H9 (cell line): ENCODE results near the gene GALR2. TPM values are rescaled to one million over a fixed set of nuclear protein-coding genes. Genes with fewer than 3 reads are reported as not detected.

Experiments used
- DNase-seq: peaks from one replicate; pipeline ENCODE4 v3.0.0-alpha.2; 2017
- H2AFZ ChIP-seq: one replicate; pipeline ENCODE4 v1.6.1; 2013; ENCODE audit warnings: mild to moderate bottlenecking, low read length, control low read depth, moderate library complexity
- H2AK5ac ChIP-seq: 2 replicates; pipeline ENCODE4 v1.6.1; 2013; ENCODE audit warnings: low read length, control low read depth, mixed read lengths; ENCODE audit not compliant: insufficient read length
- H2BK120ac ChIP-seq: one replicate; pipeline ENCODE4 v1.6.1; 2013; ENCODE audit warnings: low read depth, mild to moderate bottlenecking, low read length, control low read depth, inconsistent platforms; ENCODE audit not compliant: poor library complexity, severe bottlenecking
- H2BK12ac ChIP-seq: 2 replicates; pipeline ENCODE4 v1.6.1; 2013; ENCODE audit warnings: low read length, control low read depth, mixed read lengths, low read depth; ENCODE audit not compliant: insufficient read length
- H2BK15ac ChIP-seq: 2 replicates; pipeline ENCODE4 v1.6.1; 2013; ENCODE audit warnings: low read depth, low read length, control low read depth
- H2BK20ac ChIP-seq: one replicate; pipeline ENCODE4 v1.6.1; 2013; ENCODE audit warnings: low read depth, mild to moderate bottlenecking, low read length, control low read depth, inconsistent platforms; ENCODE audit not compliant: poor library complexity, severe bottlenecking
- H2BK5ac ChIP-seq: 2 replicates; pipeline ENCODE4 v1.6.1; 2013; ENCODE audit warnings: low read length, control low read depth, mixed read lengths; ENCODE audit not compliant: insufficient read length
- H3K14ac ChIP-seq: 2 replicates; pipeline ENCODE4 v1.6.1; 2013; ENCODE audit warnings: low read length, control low read depth; ENCODE audit not compliant: insufficient read depth
- H3K18ac ChIP-seq: 2 replicates; pipeline ENCODE4 v1.6.1; 2013; ENCODE audit warnings: low read depth, mild to moderate bottlenecking, mixed read lengths, low read length, control low read depth; ENCODE audit not compliant: insufficient read length
- H3K23ac ChIP-seq: 2 replicates; pipeline ENCODE4 v1.6.1; 2013; ENCODE audit warnings: low read length, control low read depth, mixed read lengths, low read depth; ENCODE audit not compliant: insufficient read length
- H3K23me2 ChIP-seq: 2 replicates; pipeline ENCODE4 v1.6.1; 2013; ENCODE audit warnings: low read depth, mild to moderate bottlenecking, mixed read lengths, low read length, control low read depth; ENCODE audit not compliant: insufficient read length, poor library complexity, severe bottlenecking
- H3K27ac ChIP-seq: 2 replicates; pipeline ENCODE4 v1.5.1; 2013; ENCODE audit warnings: low read length, control low read depth, mixed read lengths, low read depth; ENCODE audit not compliant: insufficient read length
- H3K27me3 ChIP-seq: 2 replicates; pipeline ENCODE4 v1.6.1; 2013; ENCODE audit warnings: low read length, control low read depth, inconsistent platforms; ENCODE audit not compliant: insufficient read depth
- H3K4ac ChIP-seq: 2 replicates; pipeline ENCODE4 v1.6.1; 2013; ENCODE audit warnings: low read depth, mild to moderate bottlenecking, control low read depth, inconsistent platforms, low read length, moderate library complexity
- H3K4me1 ChIP-seq: 2 replicates; pipeline ENCODE4 v1.6.1; 2013; ENCODE audit warnings: low read length, control low read depth, inconsistent platforms; ENCODE audit not compliant: insufficient read depth
- H3K4me2 ChIP-seq: 2 replicates; pipeline ENCODE4 v1.6.1; 2013; ENCODE audit warnings: low read length, control low read depth, mixed read lengths; ENCODE audit not compliant: insufficient read length, insufficient read depth
- H3K56ac ChIP-seq: 2 replicates; pipeline ENCODE4 v1.6.1; 2013; ENCODE audit warnings: low read depth, mild to moderate bottlenecking, mixed read lengths, low read length, control low read depth; ENCODE audit not compliant: insufficient read length
- H3K79me1 ChIP-seq: 2 replicates; pipeline ENCODE4 v1.6.1; 2013; ENCODE audit warnings: low read depth, mild to moderate bottlenecking, moderate library complexity, low read length, control low read depth, inconsistent platforms; ENCODE audit not compliant: insufficient read depth, poor library complexity, severe bottlenecking
- H3K79me2 ChIP-seq: 2 replicates; pipeline ENCODE4 v1.6.1; 2013; ENCODE audit warnings: low read length, control low read depth, inconsistent platforms; ENCODE audit not compliant: insufficient read depth
- H3K9ac ChIP-seq: 2 replicates; pipeline ENCODE4 v1.6.1; 2013; ENCODE audit warnings: low read length, control low read depth, mixed read lengths; ENCODE audit not compliant: insufficient read length; ENCODE audit errors: extremely low read depth
- H3K9me3 ChIP-seq: one replicate; pipeline ENCODE4 v1.6.1; 2013; ENCODE audit warnings: low read depth, low read length, inconsistent platforms; ENCODE audit not compliant: control insufficient read depth
- H3T11ph ChIP-seq: one replicate; pipeline ENCODE4 v1.6.1; 2013; ENCODE audit warnings: mild to moderate bottlenecking, low read length, control low read depth, inconsistent platforms
- H4K20me1 ChIP-seq: one replicate; pipeline ENCODE4 v1.6.1; 2013; ENCODE audit not compliant: control insufficient read depth, insufficient read length, insufficient read depth
- H4K5ac ChIP-seq: 2 replicates; pipeline ENCODE4 v1.6.1; 2013; ENCODE audit warnings: low read depth, mild to moderate bottlenecking, mixed read lengths, low read length, control low read depth; ENCODE audit not compliant: insufficient read length
- H4K8ac ChIP-seq: replicated peaks from 2 replicates; pipeline ENCODE4 v1.6.1; 2013; ENCODE audit warnings: low read length, control low read depth, mixed read lengths, low read depth; ENCODE audit not compliant: insufficient read length
- H4K91ac ChIP-seq: 2 replicates; pipeline ENCODE4 v1.6.1; 2013; ENCODE audit warnings: low read depth, mild to moderate bottlenecking, moderate library complexity, mixed read lengths, low read length, control low read depth; ENCODE audit not compliant: insufficient read length
- H3K27ac Mint-ChIP-seq, 3 experiments: 2 replicates in 2 of 3; 3 replicates in 1 of 3; pipeline ENCODE4 v1.8.0; 2020 to 2021; ENCODE audit warnings: mixed read lengths in 3 of 3, mild to moderate bottlenecking in 1 of 3, moderate library complexity in 1 of 3
- H3K27me3 Mint-ChIP-seq: 2 replicates; pipeline ENCODE4 v1.8.0; 2021; ENCODE audit warnings: low read depth, mild to moderate bottlenecking, moderate library complexity, mixed read lengths
- H3K36me3 Mint-ChIP-seq, 3 experiments: 2 replicates in 2 of 3; 3 replicates in 1 of 3; pipeline ENCODE4 v1.8.0; 2020 to 2021; ENCODE audit warnings: low read depth in 3 of 3, mixed read lengths in 3 of 3; ENCODE audit not compliant: insufficient read depth in 1 of 3
- H3K4me1 Mint-ChIP-seq, 2 experiments: 2 replicates each; pipeline ENCODE4 v1.8.0; 2020; ENCODE audit warnings: mixed read lengths in 2 of 2
- H3K4me3 Mint-ChIP-seq, 2 experiments: 2 replicates in 1 of 2; 3 replicates in 1 of 2; pipeline ENCODE4 v1.8.0; 2020 to 2021; ENCODE audit warnings: mild to moderate bottlenecking in 2 of 2, mixed read lengths in 2 of 2, moderate library complexity in 1 of 2
- H3K9me3 Mint-ChIP-seq, 2 experiments: 2 replicates in 1 of 2; 3 replicates in 1 of 2; pipeline ENCODE4 v1.8.0; 2020; ENCODE audit warnings: mild to moderate bottlenecking in 2 of 2, mixed read lengths in 2 of 2, moderate library complexity in 1 of 2
- WGBS: extraction: QIAGEN DNeasy Blood & Tissue Kit; methylation state at CpG from one replicate; pipeline ENCODE4 v1.1.7; 2013; ENCODE audit warnings: missing lambda C conversion rate, low lambda C conversion rate, mixed read lengths; ENCODE audit not compliant: insufficient read length; ENCODE audit errors: extremely low coverage; 5-methylcytosine and 5-hydroxymethylcytosine counted together
- total RNA-seq: library from RNA; stranded (reverse); gene quantifications from 2 replicates; pipeline ENCODE4 v1.2.1, GENCODE V29; 2021
- TF ChIP-seq, protein P1 (sequence below): fragments of 200-600 bp; sonication (generic); conservative IDR thresholded peaks from 3 replicates; pipeline ENCODE4 v1.8.0; 2021; ENCODE audit warnings: antibody characterized with exemption, mild to moderate bottlenecking

The GALR2 gene
- total RNA-seq, 1 experiment from 2014 or later, result 0.81 TPM

DNA sequence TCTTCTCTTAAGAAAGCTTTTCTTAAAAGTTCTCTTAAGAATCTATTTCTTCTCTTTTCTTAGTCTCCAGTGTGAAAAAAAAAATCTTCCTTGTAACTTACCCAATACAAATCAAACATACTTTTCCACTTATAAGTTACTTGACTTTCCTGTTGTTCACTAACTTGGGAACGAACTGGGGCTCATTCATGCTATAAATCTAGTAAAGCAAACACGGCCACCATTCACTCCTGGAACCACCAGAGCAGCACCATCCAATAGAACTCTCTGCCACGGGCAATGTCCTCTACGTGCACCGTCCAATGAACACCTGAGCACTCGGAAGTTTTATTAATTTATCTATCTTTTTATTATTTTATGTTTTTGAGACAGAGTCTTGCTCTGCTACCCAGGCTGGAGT is 23.0 kb upstream of the GALR2 start:
- no peaks in the 10 kb centered on the region for H4K20me1 ChIP-seq

More for the DNA sequence above, 23.0 kb upstream of the GALR2 start:
- TF ChIP-seq, protein P1, sequence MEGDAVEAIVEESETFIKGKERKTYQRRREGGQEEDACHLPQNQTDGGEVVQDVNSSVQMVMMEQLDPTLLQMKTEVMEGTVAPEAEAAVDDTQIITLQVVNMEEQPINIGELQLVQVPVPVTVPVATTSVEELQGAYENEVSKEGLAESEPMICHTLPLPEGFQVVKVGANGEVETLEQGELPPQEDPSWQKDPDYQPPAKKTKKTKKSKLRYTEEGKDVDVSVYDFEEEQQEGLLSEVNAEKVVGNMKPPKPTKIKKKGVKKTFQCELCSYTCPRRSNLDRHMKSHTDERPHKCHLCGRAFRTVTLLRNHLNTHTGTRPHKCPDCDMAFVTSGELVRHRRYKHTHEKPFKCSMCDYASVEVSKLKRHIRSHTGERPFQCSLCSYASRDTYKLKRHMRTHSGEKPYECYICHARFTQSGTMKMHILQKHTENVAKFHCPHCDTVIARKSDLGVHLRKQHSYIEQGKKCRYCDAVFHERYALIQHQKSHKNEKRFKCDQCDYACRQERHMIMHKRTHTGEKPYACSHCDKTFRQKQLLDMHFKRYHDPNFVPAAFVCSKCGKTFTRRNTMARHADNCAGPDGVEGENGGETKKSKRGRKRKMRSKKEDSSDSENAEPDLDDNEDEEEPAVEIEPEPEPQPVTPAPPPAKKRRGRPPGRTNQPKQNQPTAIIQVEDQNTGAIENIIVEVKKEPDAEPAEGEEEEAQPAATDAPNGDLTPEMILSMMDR, result no peak
- Mint-ChIP-seq H3K36me3 (peaks cover 34 to 76% (median 70%) of the 10 kb centered on the region in 3 experiments; a peak in 6 of 7 replicates), H3K27me3 (no peaks in the 10 kb centered on the region), H3K27ac (peak overlapping the region in 1 of 3 experiments; percentile 51; a peak in 2 of 7 replicates), H3K4me1 (peaks cover 3 to 15% of the 10 kb centered on the region in 2 experiments), H3K4me3 (no peak overlapping the region), H3K9me3 (no peaks in the 10 kb centered on the region)
- Histone ChIP-seq H2BK15ac (no peak overlapping the region), H3K9ac (no peak overlapping the region), H4K91ac (no peak overlapping the region), H3K79me1 (no peaks in the 10 kb centered on the region), H3K27me3 (no peaks in the 10 kb centered on the region), H3T11ph (no peak overlapping the region), H3K27ac (no peak overlapping the region), H2AK5ac (no peak overlapping the region), H3K9me3 (no peaks in the 10 kb centered on the region), H3K4ac (no peak overlapping the region), H3K14ac (no peak overlapping the region), H2AFZ (no peak overlapping the region), H2BK5ac (no peak overlapping the region), H3K4me2 (no peak overlapping the region), H4K8ac (no peak overlapping the region), H2BK120ac (no peak overlapping the region), H3K4me1 (no peaks in the 10 kb centered on the region), H3K23me2 (no peaks in the 10 kb centered on the region), H2BK20ac (no peak overlapping the region), H3K18ac (no peak overlapping the region), H3K23ac (no peak overlapping the region), H4K5ac (no peak overlapping the region), H3K56ac (no peak overlapping the region), H2BK12ac (no peak overlapping the region), H3K79me2 (no peaks in the 10 kb centered on the region)
- no peak for DNase-seq
- WGBS, result no CpG with 5 or more reads among the region's 6 CpGs
